Subcutaneous adipose tissue (tissue), 4 donors: Measurements from ENCODE around the gene NUAK2. TPM values are rescaled to one million over a fixed set of nuclear protein-coding genes. Genes with fewer than 3 reads are reported as not detected.

Experiments used
- CTCF ChIP-seq: fragments of 450-650 bp; IDR thresholded peaks from one replicate; pipeline ENCODE4 v1.5.1; 2016; ENCODE audit warnings: low read depth, mild to moderate bottlenecking, control low read depth, antibody characterized with exemption, moderate library complexity
- total RNA-seq, 4 donors: library from RNA; depleted of rRNA; stranded (reverse); fragments of >200 nt; gene quantifications; one replicate each; pipeline ENCODE4 v1.1.0, GENCODE V29; 2016

NUAK2 gene
- total RNA-seq = 1 to 10 TPM in 3 of 4 donors, under 1 TPM in 1; 0.16 to 1.7 (median 1.3) TPM

GRCh38 chr1:205321162-205321958 is at the start of gene NUAK2:
Gene NUAK2, minus strand, starts transcription at chr1:205321745. Its CDS starts 117 bp downstream, at chr1:205321628.
- no peak for TF ChIP-seq CTCF

- TF ChIP-seq CTCF = no peak
These were observed 49.2 kb upstream of the NUAK2 start for GRCh38 chr1:205370780-205371179.

- no peak for TF ChIP-seq CTCF
These were observed 48.2 kb upstream of the NUAK2 start for GRCh38 chr1:205369701-205370123.

- TF ChIP-seq CTCF = no peak
These were observed 46.9 kb upstream of the NUAK2 start for GRCh38 chr1:205368478-205368877.

GRCh38 chr1:205365945-205366463 is 44.5 kb upstream of the NUAK2 start:
- TF ChIP-seq CTCF = no peak

GRCh38 chr1:205360891-205361290 is 39.3 kb upstream of the NUAK2 start:
- no peak for TF ChIP-seq CTCF

- TF ChIP-seq CTCF = no peak
These were observed 38.4 kb upstream of the NUAK2 start for GRCh38 chr1:205359771-205360565.
